ENCODE measurements around the gene RHO.
"Not testable (repeated sequence)": the region's sequence is repeated elsewhere in the genome, so short reads cannot be mapped to it uniquely, and the experiment has no call there.

DNA sequence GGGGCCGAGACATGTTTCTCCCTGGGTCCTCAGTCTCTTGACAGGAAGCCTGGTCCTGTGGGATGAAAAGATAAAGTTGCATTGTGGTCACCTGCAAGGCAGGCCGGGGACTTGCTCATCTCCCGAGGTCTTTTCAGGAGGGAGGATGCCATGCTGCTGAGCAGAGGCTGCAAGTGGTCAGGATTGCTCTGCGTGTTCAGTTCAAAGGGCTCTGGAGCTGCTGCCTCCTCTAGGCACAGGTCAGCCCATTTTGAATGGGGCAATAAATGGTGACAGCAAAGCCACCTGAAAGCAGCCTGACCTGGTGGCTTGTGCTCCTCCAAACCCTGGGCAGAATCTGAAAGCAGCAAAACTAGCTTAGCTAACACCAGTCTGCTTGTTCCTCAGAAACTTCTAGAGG is 37.4 kb upstream of the RHO start:
- not testable (repeated sequence) for TF ChIP-seq NFRKB (IDR thresholded peaks at IDR 0.05); FOXM1 (IDR thresholded peaks at IDR 0.05; ENCODE audit: borderline replicate concordance)
- TF ChIP-seq, protein P1, sequence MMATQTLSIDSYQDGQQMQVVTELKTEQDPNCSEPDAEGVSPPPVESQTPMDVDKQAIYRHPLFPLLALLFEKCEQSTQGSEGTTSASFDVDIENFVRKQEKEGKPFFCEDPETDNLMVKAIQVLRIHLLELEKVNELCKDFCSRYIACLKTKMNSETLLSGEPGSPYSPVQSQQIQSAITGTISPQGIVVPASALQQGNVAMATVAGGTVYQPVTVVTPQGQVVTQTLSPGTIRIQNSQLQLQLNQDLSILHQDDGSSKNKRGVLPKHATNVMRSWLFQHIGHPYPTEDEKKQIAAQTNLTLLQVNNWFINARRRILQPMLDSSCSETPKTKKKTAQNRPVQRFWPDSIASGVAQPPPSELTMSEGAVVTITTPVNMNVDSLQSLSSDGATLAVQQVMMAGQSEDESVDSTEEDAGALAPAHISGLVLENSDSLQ (IDR thresholded peaks at IDR 0.05): not testable (repeated sequence)
